Activated CD4-positive, alpha-beta T cell treated with anti-CD3 and anti-CD28 coated beads, Interleukin-2, amount 50 U/mL, for 16 hours (primary cell): ENCODE results near the gene BPIFA3.
A peak's percentile ranks its signal among the peaks of the same experiment; 100 is the strongest.
"Not testable (repeated sequence)": the region's sequence is repeated elsewhere in the genome, so short reads cannot be mapped to it uniquely, and the experiment has no call there.

ENCODE experiments used
- DNase-seq: peaks from one replicate; pipeline ENCODE4 v3.0.0-alpha.2; 2020

Gene BPIFA3

GRCh38 chr20:33217052-33217451, at the start of gene BPIFA3:
BPIFA3 (plus strand) TSS chr20:33217352; CDS start chr20:33217537, 185 bp downstream.
- no peak for DNase-seq

- DNase-seq, result no peak
Measured at GRCh38 chr20:33167859-33168258, 49.3 kb upstream of the BPIFA3 start, which contains the start of gene BPIFA2. BPIFA2 (plus strand) TSS chr20:33168159; CDS start chr20:33169146, 987 bp downstream.

GRCh38 chr20:33169176-33169794, 47.9 kb upstream of the BPIFA3 start:
- peak; percentile 14 for DNase-seq

- no peak for DNase-seq
Measured at GRCh38 chr20:33172781-33173180, 44.4 kb upstream of the BPIFA3 start.

GRCh38 chr20:33175123-33175522, 42.0 kb upstream of the BPIFA3 start:
- DNase-seq, result no peak

GRCh38 chr20:33176101-33176500, 41.1 kb upstream of the BPIFA3 start:
- no peak for DNase-seq

- DNase-seq, result no peak
Measured at GRCh38 chr20:33177866-33178265, 39.3 kb upstream of the BPIFA3 start.

GRCh38 chr20:33178726-33179125, 38.4 kb upstream of the BPIFA3 start:
- DNase-seq, result no peak

- no peak for DNase-seq
Measured at GRCh38 chr20:33180169-33180568, 37.0 kb upstream of the BPIFA3 start.

GRCh38 chr20:33181482-33182093, 35.6 kb upstream of the BPIFA3 start:
- no peak for DNase-seq

GRCh38 chr20:33183312-33183711, 33.8 kb upstream of the BPIFA3 start:
- no peak for DNase-seq

GRCh38 chr20:33185031-33185590, 32.0 kb upstream of the BPIFA3 start:
- DNase-seq, result not testable (repeated sequence)

GRCh38 chr20:33187491-33187890, 29.7 kb upstream of the BPIFA3 start:
- DNase-seq, result no peak

GRCh38 chr20:33188421-33188820, 28.7 kb upstream of the BPIFA3 start:
- DNase-seq, result no peak

GRCh38 chr20:33191484-33191883, 25.7 kb upstream of the BPIFA3 start:
- no peak for DNase-seq

GRCh38 chr20:33191955-33192354, 25.2 kb upstream of the BPIFA3 start:
- no peak for DNase-seq

GRCh38 chr20:33192912-33193501, 24.1 kb upstream of the BPIFA3 start:
- no peak for DNase-seq

GRCh38 chr20:33199026-33199425, 18.1 kb upstream of the BPIFA3 start:
- DNase-seq, result no peak

- DNase-seq, result no peak
Measured at GRCh38 chr20:33202451-33202850, 14.7 kb upstream of the BPIFA3 start.

- no peak for DNase-seq
Measured at GRCh38 chr20:33203444-33203843, 13.7 kb upstream of the BPIFA3 start.

GRCh38 chr20:33209789-33210188, 7.4 kb upstream of the BPIFA3 start:
- DNase-seq, result peak; percentile 29

- no peak for DNase-seq
Measured at GRCh38 chr20:33210371-33210770, 6.8 kb upstream of the BPIFA3 start.

- DNase-seq, result peak; percentile 40
Measured at GRCh38 chr20:33211817-33212424, 5.2 kb upstream of the BPIFA3 start.

GRCh38 chr20:33224399-33224798, 7.2 kb downstream of the BPIFA3 start:
- no peak for DNase-seq
